ENCODE data around the gene IL23A.
"Not testable (repeated sequence)": the region's sequence is repeated elsewhere in the genome, so short reads cannot be mapped to it uniquely, and the experiment has no call there.

Gene IL23A

GRCh38 chr12:56338308-56339157 lies at the start of gene IL23A:
TSS of gene IL23A (plus strand) at chr12:56338884. CDS start at chr12:56339045, 161 bp downstream.
- peak; percentile 53 to 75 (median 74) for DNase-seq

GRCh38 chr12:56293795-56294194 lies 44.9 kb upstream of the IL23A start:
- no peak for DNase-seq

- peak in 2 of 3 donors; percentile 17 to 26 for DNase-seq
Measured at GRCh38 chr12:56296295-56296694, 42.4 kb upstream of the IL23A start.

GRCh38 chr12:56297400-56297799 lies 41.3 kb upstream of the IL23A start:
- no peak for DNase-seq

GRCh38 chr12:56298828-56299227 lies 39.9 kb upstream of the IL23A start:
- DNase-seq, result no peak

- no peak for DNase-seq
Measured at GRCh38 chr12:56299308-56299852, 39.3 kb upstream of the IL23A start.

GRCh38 chr12:56299853-56300643 lies 38.6 kb upstream of the IL23A start, which contains the start of gene CS:
TSS of gene CS (minus strand) at chr12:56300330. CDS start at chr12:56300201, 129 bp downstream.
- peak; percentile 99 to 100 (median 99) for DNase-seq

- DNase-seq, result no peak
Measured at GRCh38 chr12:56300644-56301464, 37.8 kb upstream of the IL23A start.

- DNase-seq, result no peak
Measured at GRCh38 chr12:56304276-56304675, 34.4 kb upstream of the IL23A start.

- DNase-seq, result no peak
Measured at GRCh38 chr12:56304872-56305590, 33.7 kb upstream of the IL23A start.

GRCh38 chr12:56307221-56307965 lies 31.3 kb upstream of the IL23A start:
- DNase-seq, result no peak

GRCh38 chr12:56308714-56309113 lies 30.0 kb upstream of the IL23A start:
- DNase-seq, result no peak

- no peak for DNase-seq
Measured at GRCh38 chr12:56311003-56311402, 27.7 kb upstream of the IL23A start.

- no peak for DNase-seq
Measured at GRCh38 chr12:56315249-56315621, 23.4 kb upstream of the IL23A start.

GRCh38 chr12:56315622-56316473 lies 22.8 kb upstream of the IL23A start, which contains the start of gene CNPY2:
TSS of gene CNPY2 (minus strand) at chr12:56315988. CDS start at chr12:56315217, 771 bp downstream.
- peak; percentile 95 to 96 (median 96) for DNase-seq

GRCh38 chr12:56317675-56318074 lies 21.0 kb upstream of the IL23A start:
- no peak for DNase-seq

- DNase-seq, result peak; percentile 72 to 87 (median 78)
Measured at GRCh38 chr12:56321027-56321426, 17.7 kb upstream of the IL23A start.

GRCh38 chr12:56321610-56322009 lies 17.1 kb upstream of the IL23A start:
- DNase-seq, result not testable (repeated sequence)

- no peak for DNase-seq
Measured at GRCh38 chr12:56324206-56324605, 14.5 kb upstream of the IL23A start.

GRCh38 chr12:56326126-56326525 lies 12.6 kb upstream of the IL23A start:
- DNase-seq, result no peak
